GM19328 (cell line): ENCODE results near the gene ATP1A1.

Experiments
- ATAC-seq: cut with Tn5 transposase; IDR thresholded peaks from one replicate; pipeline ENCODE4 v1.9.1; 2021; ENCODE audit warnings: mild to moderate bottlenecking, moderate library complexity; ENCODE audit not compliant: unreplicated experiment

ATP1A1 gene

DNA sequence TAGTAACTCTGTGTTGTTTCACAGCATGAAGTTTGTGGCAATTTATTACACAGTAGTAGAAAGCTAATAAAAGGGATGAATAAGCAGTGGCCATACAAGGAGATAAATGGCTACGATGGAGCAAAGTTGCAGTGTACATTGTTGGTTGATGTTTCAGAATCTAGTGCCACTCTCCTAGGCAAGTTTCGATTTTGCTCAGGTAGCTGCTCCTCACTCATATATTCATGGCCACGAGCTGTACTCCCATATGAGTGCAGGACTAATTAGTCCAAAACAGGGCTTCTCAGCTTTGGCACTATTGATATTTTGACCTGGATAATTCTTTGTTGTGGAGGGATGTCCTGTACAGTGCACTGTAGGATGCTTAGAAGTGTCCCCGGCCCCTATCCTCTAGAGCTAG, 30.0 kb upstream of the ATP1A1 start:
- no peak for ATAC-seq

GRCh38 chr1:116345011-116345410, 28.0 kb upstream of the ATP1A1 start:
- no peak for ATAC-seq

- no peak for ATAC-seq
Measured at GRCh38 chr1:116345843-116346242, 27.2 kb upstream of the ATP1A1 start.

DNA sequence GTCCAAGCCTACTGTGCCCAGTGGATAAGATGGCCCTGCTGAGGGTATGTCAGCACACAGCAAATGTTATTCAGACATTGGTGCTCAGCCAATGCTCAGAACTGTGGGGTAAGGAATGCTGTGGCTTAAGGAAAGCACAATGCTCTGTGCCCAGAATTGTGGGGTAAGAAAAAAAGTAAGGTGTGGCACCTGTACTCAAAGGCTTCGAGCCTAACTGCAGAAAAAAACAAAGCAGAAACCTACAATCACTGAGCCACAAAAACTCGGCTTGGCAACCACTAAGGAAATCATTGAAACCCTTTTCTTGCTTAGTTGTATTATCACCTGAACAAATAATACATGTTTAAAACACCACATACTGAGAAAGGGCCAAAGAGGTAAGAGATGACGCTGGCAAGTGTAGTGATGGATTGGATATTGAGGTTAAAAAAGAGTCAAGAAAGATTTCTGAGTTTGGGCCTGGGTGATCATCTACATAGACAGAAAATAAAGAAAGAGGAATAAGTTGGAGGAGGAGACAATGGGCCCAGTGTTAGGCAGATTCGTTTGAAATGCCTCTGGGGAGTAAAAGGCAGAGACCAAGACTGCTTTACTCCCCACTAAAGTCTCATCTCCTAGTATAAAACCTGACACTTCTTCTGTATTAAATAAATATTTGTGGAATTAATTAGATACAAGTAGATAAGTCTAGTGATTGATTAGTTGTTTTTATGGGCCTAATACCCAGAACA, 25.9 kb upstream of the ATP1A1 start:
- ATAC-seq, result no peak

DNA sequence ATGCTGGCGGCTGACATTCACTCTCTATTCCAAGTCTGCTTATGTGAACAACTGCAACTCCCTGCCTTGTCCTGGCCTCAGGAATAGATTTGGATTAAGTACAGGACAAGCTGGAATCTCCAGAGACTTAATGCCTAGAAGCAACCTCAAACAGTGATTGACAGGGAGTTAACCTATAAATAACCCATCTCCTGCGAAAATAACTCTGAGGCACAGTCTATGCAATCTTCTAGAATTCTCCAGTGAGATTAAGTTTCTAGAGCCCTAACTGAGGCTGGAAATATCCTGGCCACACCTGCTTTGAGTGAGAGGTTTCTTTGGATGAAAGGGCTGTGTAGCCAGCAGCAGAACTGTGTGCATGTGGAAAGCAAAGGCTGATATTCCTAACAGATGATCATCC, 25.3 kb upstream of the ATP1A1 start:
- no peak for ATAC-seq

DNA sequence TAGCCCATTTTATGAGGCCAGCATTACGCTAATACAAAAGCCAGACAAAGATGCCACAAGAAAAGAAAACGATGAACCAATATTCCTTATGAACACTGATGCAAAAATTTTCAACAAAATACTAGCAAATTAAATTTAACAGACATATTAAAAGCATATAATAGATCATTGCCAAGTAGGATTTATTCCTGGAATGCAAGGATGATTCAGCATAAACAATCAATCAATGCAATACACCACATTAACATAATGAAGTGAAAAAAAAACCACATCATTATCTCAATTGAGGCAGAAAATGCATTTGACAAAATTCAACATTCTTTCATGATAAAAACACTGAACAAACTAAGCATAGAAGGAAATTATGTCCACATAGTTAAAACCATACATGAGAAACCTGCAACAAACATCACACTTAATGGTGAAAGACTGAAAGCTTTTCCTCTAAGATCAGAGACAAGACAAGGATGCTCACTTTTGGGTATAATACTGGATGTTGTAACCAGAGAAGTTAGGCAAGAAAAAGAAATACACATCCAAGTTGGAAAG, 22.9 kb upstream of the ATP1A1 start:
- no peak for ATAC-seq

- no peak for ATAC-seq
Measured at GRCh38 chr1:116351914-116352313, 21.1 kb upstream of the ATP1A1 start.

- no peak for ATAC-seq
Measured at GRCh38 chr1:116352349-116352813, 20.7 kb upstream of the ATP1A1 start.

DNA sequence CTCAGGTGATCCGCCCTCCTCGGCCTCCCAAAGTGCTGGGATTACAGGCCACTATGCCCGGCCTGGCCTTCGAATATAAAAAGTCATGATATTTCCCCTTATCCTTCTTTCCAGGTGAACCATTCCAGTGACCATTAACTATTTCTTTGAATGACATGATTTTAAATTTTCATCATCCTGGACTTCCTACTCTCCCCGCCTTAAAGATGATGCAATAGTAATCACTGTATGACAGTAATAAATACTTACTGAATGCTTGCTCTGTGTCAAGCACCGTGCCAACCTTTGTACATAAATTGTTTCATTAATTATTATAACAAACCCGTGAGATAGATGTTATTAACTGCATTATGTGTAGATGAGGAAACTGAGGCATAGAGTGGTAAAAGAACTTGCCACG, 19.9 kb upstream of the ATP1A1 start:
- ATAC-seq, result no peak

DNA sequence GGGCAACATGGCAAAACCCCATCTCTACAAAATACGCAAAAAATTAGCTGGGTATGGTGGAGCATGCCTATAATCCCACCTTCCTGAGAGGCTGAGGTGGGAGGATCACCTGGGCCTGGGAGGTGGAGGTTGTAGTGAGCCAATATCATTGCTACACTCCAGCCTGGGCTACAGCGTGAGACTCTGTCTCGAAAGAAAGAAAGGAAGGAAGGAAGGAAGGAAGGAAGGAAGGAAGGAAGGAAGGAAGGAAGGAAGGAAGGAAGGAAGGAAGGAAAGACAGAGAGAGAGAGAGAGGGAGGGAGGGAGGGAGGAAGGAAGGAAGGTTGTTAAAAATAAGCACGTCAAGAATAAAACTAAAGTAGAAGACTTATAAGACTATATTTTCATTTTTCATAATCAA, 17.0 kb upstream of the ATP1A1 start:
- no peak for ATAC-seq

DNA sequence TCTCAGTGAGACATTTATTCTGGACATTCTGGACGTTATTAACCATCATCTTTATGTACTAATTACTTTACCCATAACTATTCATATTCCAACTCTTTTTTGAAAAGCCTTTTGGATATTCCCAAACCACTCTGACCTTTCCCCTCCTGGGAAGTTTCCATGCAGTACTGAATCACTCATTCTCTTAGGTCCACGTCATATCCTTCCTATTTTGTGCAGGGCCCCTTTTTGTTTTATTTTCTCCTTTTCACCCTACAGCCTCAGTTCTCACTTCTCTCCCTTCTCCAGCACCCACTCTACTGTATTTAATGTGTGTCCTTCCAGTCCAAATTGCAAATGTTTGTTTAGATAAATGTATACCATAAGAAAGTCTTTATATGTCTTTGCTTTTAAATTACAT, 16.4 kb upstream of the ATP1A1 start:
- ATAC-seq, result no peak

GRCh38 chr1:116357487-116357886, 15.6 kb upstream of the ATP1A1 start:
- ATAC-seq, result no peak

DNA sequence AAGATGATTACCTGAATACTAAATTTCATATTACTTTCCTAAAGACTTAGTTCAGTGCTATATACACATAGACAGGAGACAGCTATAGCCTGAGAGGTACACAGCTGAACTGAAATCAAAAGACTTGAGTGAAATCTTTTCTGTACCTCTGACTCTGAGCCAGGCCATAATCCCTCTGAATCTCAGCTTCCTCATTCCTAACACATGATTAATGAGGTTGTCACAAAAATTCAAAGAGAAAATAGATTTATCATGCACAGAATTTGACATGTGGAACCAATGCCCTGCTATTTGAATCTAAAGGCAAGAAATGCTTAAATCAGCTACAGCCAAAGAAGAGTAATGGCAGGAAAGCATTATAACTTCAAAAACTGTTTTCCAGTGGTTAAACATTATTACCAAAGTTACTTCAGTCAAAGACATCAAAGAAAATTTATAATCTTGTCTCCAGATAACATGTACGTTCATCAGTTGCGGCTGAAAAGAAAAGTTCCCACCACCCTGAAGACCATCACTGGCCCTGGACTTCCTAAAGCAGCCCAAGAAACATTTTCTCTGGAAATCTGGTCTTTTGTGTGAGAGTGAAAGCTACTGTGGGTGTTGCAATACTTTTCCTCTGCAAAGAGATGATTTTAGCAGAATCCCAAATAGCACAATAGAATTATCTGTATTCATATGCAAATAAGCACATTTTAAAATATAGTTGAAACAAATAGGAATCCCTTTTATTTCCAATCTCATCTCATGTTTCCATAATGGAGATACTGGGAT, 13.8 kb upstream of the ATP1A1 start:
- ATAC-seq, result no peak

GRCh38 chr1:116359871-116360270, 13.2 kb upstream of the ATP1A1 start:
- no peak for ATAC-seq

GRCh38 chr1:116360429-116361173, 12.4 kb upstream of the ATP1A1 start:
- ATAC-seq, result no peak

DNA sequence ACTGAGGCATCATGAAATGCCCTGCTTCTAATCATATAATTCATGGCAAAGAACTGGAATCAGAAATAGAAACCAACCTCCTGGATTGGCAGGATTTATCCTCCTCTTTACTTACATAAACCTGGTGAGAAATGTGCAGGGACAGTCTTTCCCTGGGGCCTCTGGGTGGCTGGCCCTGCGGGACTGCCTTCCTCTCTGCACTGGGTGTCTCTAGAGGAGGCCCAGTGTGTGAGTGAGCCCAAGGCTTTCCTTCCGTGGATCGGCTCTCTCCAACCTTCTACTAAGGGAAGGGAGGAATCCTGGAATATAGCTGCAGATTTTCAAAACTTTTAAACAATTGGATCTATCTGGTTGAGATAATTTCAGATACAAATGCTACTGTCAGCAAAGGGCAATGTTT, 11.4 kb upstream of the ATP1A1 start:
- no peak for ATAC-seq

- no peak for ATAC-seq
Measured at GRCh38 chr1:116362050-116362449, 11.0 kb upstream of the ATP1A1 start.

- no peak for ATAC-seq
Measured at GRCh38 chr1:116365353-116365780, 7.7 kb upstream of the ATP1A1 start.

- ATAC-seq, result no peak
Measured at GRCh38 chr1:116365857-116366256, 7.2 kb upstream of the ATP1A1 start.

GRCh38 chr1:116367256-116367945, 5.6 kb upstream of the ATP1A1 start:
- ATAC-seq, result no peak

GRCh38 chr1:116368241-116368640, 4.8 kb upstream of the ATP1A1 start:
- ATAC-seq, result no peak
